H1 (cell line): ENCODE results near the gene CPED1.

Experiments used
- EP300 ChIP-seq, 2 experiments: IDR thresholded peaks; 1 replicate in 1 of 2; 2 replicates in 1 of 2; pipeline ENCODE4 v1.6.1; 2011 to 2012; ENCODE audit warnings: low read depth in 2 of 2, low read length in 2 of 2, mild to moderate bottlenecking in 2 of 2, borderline replicate concordance in 1 of 2, inconsistent platforms in 1 of 2, moderate library complexity in 1 of 2
- EZH2 ChIP-seq: fragments of 200-600 bp; sonication (generic); IDR thresholded peaks from 2 replicates; pipeline ENCODE4 v1.7.1; 2012; ENCODE audit warnings: low read depth, mild to moderate bottlenecking, moderate library complexity, low read length, inconsistent platforms; ENCODE audit not compliant: severe bottlenecking
- GABPA ChIP-seq: IDR thresholded peaks from 2 replicates; pipeline ENCODE4 v1.6.1; 2011; ENCODE audit warnings: mild to moderate bottlenecking, low read length, moderate library complexity, borderline replicate concordance; ENCODE audit not compliant: insufficient read depth
- HDAC2 ChIP-seq, 2 experiments: fragments of 300-600 bp in 1 of 2; sonication (generic) in 1 of 2; IDR thresholded peaks; 2 replicates each; pipeline ENCODE4 v1.6.1; 2011 to 2012; ENCODE audit warnings: low read depth in 2 of 2, low read length in 2 of 2, mild to moderate bottlenecking in 2 of 2, moderate library complexity in 2 of 2, borderline replicate concordance in 1 of 2, inconsistent platforms in 1 of 2
- SIRT6 ChIP-seq: IDR thresholded peaks from one replicate; pipeline ENCODE4 v1.7.1; 2012; ENCODE audit warnings: low read length, inconsistent platforms
- SP1 ChIP-seq: IDR thresholded peaks from 2 replicates; pipeline ENCODE4 v1.6.1; 2011; ENCODE audit warnings: low read depth, low read length
- SP2 ChIP-seq: IDR thresholded peaks from 2 replicates; pipeline ENCODE4 v1.6.1; 2012; ENCODE audit warnings: mild to moderate bottlenecking, low read length, inconsistent platforms
- TBP ChIP-seq: IDR thresholded peaks from 2 replicates; pipeline ENCODE4 v1.6.1; 2011; ENCODE audit warnings: low read depth, low read length, improper control_type of control experiment
- ZNF274 ChIP-seq: IDR thresholded peaks from 2 replicates; pipeline ENCODE4 v1.7.0; 2012; ENCODE audit warnings: low read length, borderline replicate concordance; ENCODE audit errors: extremely low read depth
- TF ChIP-seq, protein P1 (sequence below), 3 experiments: IDR thresholded peaks; 1 replicate in 2 of 3; 2 replicates in 1 of 3; pipeline versions ENCODE4 v1.5.1 to v1.6.1; 2011; ENCODE audit warnings: low read length in 3 of 3, mild to moderate bottlenecking in 3 of 3, inconsistent platforms in 2 of 3, low read depth in 1 of 3, moderate library complexity in 1 of 3; ENCODE audit not compliant: insufficient read depth in 1 of 3; ENCODE audit errors: control extremely low read depth in 1 of 3

DNA sequence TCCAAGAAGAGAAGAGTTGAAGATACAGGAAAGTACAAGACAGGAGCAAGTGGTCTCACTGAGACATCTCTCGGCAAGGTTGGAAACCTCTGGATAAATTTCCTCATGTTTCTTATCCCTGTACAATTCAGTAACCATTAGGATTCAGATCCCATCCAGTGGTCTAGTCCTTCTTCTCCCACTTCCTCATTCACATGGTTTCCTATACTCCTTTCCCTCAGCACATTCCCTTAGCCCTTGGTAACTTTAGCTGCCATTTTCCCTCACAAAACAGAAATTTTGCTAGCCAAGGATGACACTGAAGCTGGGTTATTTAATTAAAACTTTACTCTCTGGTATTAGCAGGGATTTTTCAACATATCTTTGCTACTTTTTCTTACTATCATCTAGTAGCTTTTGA, 82.6 kb downstream of the CPED1 start:
- TF ChIP-seq HDAC2 (IDR thresholded peaks at IDR 0.05; ENCODE audit: borderline replicate concordance in 1 of 2, low read depth in 2 of 2, low read length in 2 of 2) = no peak
- TF ChIP-seq SP1 = no peak
- no peak for TF ChIP-seq ZNF274
- no peak for TF ChIP-seq EZH2
- TF ChIP-seq, protein P1, sequence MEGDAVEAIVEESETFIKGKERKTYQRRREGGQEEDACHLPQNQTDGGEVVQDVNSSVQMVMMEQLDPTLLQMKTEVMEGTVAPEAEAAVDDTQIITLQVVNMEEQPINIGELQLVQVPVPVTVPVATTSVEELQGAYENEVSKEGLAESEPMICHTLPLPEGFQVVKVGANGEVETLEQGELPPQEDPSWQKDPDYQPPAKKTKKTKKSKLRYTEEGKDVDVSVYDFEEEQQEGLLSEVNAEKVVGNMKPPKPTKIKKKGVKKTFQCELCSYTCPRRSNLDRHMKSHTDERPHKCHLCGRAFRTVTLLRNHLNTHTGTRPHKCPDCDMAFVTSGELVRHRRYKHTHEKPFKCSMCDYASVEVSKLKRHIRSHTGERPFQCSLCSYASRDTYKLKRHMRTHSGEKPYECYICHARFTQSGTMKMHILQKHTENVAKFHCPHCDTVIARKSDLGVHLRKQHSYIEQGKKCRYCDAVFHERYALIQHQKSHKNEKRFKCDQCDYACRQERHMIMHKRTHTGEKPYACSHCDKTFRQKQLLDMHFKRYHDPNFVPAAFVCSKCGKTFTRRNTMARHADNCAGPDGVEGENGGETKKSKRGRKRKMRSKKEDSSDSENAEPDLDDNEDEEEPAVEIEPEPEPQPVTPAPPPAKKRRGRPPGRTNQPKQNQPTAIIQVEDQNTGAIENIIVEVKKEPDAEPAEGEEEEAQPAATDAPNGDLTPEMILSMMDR (IDR thresholded peaks at IDR 0.05; ENCODE audit: control extremely low read depth in 1 of 3, insufficient read depth in 1 of 3, low read depth in 1 of 3, low read length in 3 of 3) = no peak
- TF ChIP-seq SP2 = no peak
- TF ChIP-seq GABPA = no peak
- TF ChIP-seq SIRT6 = no peak
- no peak for TF ChIP-seq EP300 (IDR thresholded peaks at IDR 0.05; ENCODE audit: borderline replicate concordance in 1 of 2, low read depth in 2 of 2, low read length in 2 of 2)
- no peak for TF ChIP-seq TBP
